GM19463 (cell line): ENCODE results near the gene CCL18.
"Not testable (repeated sequence)": the region's sequence is repeated elsewhere in the genome, so short reads cannot be mapped to it uniquely, and the experiment has no call there.

ENCODE experiments used
- ATAC-seq: cut with Tn5 transposase; IDR thresholded peaks from one replicate; pipeline ENCODE4 v1.9.1; 2021; ENCODE audit warnings: mild to moderate bottlenecking, moderate library complexity; ENCODE audit not compliant: unreplicated experiment

The CCL18 gene

GRCh38 chr17:36063786-36064541, at the start of gene CCL18:
Gene CCL18, plus strand, starts transcription at chr17:36064272. Its CDS starts 71 bp downstream, at chr17:36064343.
- ATAC-seq, result no peak

- ATAC-seq, result no peak
These were observed 49.1 kb upstream of the CCL18 start for GRCh38 chr17:36014946-36015345.

DNA sequence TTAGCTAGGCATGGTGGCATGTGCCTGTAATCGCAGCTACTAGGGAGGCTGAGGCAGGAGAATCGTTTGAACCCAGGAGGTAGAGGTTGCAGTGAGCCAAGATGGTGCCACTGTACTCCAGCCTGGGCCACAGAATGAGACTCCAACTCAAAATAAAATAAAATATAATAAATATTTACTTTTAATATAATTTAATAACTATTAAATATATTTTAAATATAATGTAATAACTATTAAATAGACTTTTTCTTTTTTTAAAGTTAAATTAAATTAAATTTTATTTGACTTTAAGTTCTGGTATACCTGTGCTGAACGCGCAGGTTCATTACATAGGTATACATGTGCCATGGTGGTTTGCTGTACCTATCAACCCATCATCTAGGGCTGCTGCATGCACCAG, 48.2 kb upstream of the CCL18 start:
- not testable (repeated sequence) for ATAC-seq

GRCh38 chr17:36016555-36016954, 47.5 kb upstream of the CCL18 start:
- no peak for ATAC-seq

- no peak for ATAC-seq
These were observed 46.3 kb upstream of the CCL18 start, which contains the start of gene CCL23 for GRCh38 chr17:36017799-36018198. Gene CCL23, minus strand, starts transcription at chr17:36017972. Its CDS starts 75 bp downstream, at chr17:36017897.

GRCh38 chr17:36019423-36019822, 44.6 kb upstream of the CCL18 start:
- no peak for ATAC-seq

GRCh38 chr17:36024106-36024869, 39.8 kb upstream of the CCL18 start:
- no peak for ATAC-seq

GRCh38 chr17:36027761-36028160, 36.3 kb upstream of the CCL18 start:
- ATAC-seq, result no peak

- ATAC-seq, result no peak
These were observed 33.1 kb upstream of the CCL18 start for GRCh38 chr17:36030956-36031355.

DNA sequence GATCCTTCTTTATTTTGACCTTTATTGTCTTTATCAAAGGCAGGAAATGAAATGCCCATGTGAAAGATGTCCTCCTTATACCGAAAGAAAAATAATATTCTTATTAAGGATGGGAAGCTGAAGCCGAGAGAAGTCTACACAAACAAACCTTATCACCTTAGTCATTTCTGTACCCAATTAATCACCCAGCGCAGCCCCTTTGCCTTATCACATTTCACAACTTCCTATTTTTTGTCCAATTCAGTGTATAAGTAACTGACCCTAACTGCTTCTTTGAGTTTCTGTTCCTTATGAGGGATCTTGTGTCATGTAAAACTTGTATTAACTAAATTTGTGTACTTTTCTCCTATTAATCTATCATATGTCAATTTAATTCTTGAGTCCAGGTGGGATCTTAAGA, 29.9 kb upstream of the CCL18 start:
- no peak for ATAC-seq

- ATAC-seq, result no peak
These were observed 27.8 kb upstream of the CCL18 start for GRCh38 chr17:36036235-36036634.

- ATAC-seq, result no peak
These were observed 16.0 kb upstream of the CCL18 start for GRCh38 chr17:36048066-36048465.

- ATAC-seq, result no peak
These were observed 14.4 kb upstream of the CCL18 start for GRCh38 chr17:36049643-36050042.

DNA sequence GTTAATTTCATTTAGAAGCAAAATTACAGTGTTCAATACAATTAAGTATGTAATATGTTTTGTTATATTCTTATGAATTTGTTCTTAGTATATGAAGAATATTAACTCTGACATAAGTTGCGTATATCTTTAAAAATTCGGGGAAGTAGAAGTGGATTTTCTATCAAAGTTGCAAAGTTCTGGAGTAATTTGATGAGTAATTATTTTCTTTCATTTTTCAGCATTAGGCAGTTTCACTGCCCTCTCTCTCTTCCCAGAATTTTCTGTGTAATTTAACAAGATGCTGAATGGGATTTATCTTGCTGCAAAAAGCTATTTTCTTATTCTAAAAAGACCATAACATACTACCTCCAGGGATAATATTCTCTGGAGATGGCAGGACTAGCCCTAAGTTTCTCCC, 8.9 kb upstream of the CCL18 start:
- no peak for ATAC-seq

DNA sequence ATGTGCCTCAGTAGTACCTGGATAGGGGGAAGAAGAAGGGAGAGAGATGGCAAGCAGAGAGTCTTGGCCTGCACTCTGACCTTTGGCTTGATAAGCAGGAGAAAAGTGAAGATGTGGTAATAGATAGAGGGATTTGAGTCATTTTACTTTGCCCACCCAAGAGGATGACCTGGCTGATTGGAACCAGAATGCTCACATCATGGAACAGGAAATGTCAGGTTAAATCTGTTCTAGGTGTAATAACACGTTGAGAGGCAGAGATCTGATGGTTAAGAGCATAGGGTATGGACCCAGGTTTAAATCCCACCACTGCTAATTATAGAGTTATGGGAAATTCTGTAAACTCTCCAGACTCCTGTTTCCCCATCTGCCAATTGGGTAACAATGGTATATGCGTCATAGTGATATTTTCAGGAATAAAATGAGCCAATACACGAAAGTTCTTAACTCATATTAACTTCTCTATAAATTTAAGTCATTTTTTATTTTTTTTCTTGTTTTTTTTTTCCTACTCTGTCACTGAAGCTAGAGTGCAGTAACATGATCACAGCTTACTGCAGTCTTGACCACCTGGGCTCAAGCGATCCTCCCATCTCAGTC, 8.1 kb upstream of the CCL18 start:
- no peak for ATAC-seq

DNA sequence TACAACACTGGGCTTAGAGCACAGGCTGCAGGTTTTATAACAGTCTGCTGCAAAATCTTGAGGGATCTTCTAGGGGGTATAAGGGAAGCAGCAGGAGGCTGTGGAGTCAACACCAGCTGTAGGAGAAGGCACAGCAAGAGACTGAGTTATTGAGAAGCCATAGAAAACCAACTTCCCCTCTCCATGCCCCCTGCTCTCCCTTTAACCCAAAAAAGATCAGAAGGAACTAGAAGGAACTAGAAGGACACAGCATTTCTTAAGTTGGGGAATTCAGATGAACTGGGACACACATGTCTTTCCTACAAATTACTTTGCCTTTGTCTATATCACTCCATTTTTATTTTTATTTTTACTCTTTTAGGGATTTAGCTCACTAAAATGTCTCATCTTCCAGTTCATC, 6.2 kb upstream of the CCL18 start:
- no peak for ATAC-seq

DNA sequence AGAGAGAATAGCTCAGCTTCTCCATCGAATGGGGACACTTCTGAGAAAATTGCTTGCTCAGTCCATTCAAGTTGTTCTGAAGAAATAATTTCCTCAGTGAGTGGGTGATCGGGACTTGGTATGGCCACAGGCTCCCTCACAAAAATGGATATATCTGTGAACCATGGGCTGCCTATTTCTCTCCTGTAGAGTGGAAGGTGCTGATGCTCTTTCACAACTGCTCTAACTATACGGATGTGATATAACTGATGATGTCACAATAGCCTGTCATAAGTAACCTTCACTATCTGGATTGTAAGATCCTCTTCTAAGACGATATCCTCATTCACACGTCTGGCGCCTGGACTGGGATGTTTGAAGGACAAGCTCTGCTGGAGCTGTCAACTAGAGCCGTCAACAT, 4.7 kb upstream of the CCL18 start:
- no peak for ATAC-seq

DNA sequence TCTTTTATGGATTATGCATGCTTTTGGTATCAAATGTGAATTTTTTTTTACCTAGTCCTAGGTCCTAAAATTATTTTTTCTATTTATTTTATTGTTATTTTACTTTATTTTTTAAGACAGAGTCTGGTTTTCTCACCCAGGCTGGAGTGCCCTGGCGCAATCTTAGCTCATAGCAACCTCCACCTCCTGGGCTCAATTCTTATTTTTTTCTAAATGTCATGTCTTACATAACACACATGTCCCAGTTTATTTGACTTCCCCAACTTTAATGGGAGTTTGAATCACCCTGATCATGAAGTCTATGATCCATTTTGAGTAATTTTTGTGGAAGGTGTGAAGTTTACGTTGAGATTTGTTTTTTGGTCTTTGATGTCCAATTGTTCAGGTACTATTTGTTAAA, 3.3 kb upstream of the CCL18 start:
- ATAC-seq, result no peak

GRCh38 chr17:36066365-36066985, 2.4 kb downstream of the CCL18 start:
- ATAC-seq, result no peak

DNA sequence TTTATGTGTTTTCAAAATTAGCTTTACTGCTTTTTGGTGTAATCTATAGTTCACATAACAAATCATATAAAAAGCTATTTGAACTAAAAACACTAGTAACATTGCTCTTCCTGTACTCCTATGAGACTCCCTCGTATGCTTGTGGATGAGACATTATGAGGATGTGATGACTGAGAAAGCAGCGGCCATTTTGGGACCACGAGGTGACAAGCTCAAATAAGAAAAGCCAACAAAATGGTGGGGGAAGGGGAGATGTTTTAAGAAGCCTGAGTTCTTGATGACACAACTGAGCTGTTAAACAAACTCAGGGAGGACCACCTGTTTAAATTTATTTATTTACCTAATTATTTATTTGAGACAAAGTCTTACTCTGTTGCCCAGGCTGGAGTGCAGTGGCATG, 4.5 kb downstream of the CCL18 start:
- ATAC-seq, result no peak

DNA sequence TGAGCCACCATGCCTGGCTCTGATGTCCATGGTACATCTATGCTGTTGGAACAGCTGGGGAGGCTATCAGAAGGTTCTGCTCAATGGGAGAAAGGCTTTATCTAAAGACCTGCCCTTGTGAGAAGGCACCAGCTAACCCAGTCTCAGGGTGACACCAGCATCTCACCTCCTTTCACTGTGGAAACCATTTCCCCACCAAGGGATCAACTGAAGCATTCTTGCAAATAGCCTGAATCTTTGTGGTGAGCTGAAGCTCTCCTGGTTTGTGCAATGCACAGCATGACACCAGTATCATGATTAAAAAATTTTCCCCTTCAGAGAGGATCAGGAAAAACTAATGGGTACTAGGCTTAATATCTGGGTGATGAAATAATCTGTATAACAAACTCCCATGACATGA, 5.1 kb downstream of the CCL18 start:
- ATAC-seq, result no peak
